ENCODE data around the gene KRT86.
A peak's percentile ranks its signal among the peaks of the same experiment; 100 is the strongest.

The KRT86 gene

DNA sequence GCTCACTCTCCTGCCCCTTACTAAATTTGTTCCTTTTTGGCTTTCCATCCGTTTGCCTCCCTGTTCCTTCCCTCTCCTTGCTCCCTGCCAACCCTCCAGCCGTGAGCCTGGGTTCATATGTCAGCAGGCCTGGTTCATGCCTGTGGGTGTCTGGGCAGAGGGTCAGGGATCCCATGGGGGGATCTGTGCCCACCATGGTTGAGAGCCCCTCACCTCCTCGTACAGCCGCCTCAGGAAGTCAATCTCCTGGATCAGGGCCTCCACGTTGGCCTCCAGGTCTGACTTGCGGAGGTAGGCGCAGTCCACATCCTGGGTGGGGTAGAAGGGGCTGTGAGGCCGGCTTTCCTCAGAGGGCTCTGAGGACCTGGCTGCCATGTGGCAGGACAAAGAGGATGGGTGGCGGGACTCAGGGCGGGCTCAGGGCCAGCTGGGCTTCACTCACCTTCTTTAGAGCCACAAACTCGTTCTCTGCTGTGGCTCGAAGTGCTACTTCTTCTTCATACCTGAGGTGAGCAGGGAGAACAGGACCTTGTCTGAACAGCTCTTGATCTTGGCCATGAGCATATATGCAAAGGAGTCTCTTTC is 43.1 kb downstream of the KRT86 start:
- DNase-seq: no peak

DNA sequence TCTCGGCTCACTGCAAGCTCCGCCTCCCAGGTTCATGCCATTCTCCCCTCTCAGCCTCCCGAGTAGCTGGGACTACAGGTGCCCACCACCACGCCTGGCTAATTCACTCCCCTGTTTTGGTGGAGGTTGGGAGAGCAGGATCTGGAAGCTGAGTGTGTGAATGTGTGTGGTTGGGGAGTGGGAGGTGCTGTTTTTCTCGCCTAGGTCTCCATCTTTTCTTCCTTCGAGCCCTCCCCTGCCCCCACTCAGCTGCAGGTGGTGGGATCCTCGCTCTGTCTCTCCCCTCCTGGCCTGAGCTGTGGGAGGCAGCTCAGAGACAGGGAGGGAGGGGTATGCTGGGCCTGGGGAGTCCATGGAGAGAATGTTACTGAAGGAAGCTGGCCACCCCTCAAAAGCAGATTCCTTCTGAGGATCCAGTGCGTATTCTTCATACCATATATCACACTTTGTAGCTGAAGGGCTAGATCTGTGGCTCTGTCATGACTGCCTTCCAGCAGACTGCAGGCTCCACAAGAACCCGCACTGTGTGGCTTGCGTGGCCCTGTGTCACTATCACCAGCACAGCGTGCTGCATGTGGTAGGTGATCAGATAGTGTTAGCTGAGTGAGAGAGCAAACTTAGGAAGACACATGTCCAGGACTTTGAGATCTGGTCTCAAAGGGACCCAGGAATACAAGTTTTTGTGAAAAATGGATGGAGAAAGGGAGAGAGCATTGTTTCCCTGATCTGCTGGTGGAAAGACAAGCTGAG is 44.0 kb downstream of the KRT86 start:
- no peak for DNase-seq

DNA sequence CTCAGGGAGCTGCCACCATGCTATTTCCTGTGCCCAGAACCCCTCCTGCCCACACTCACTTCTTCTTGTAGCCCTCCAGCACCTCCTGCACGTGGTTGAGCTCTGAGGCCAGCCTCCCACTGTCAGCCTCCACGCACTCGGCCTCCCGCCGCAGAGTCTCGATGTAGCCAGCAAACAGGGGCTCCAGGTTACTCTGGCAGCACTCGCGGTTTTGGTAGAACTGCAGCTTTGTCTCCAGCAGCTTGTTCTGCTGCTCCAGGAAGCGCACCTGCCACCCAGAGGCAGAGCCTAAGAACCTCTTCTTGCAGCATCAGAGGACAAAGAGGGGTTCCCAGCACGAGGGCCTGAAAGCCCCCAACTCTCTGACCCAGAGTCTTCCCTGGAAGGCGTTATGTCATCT is 44.7 kb downstream of the KRT86 start:
- DNase-seq: no peak

DNA sequence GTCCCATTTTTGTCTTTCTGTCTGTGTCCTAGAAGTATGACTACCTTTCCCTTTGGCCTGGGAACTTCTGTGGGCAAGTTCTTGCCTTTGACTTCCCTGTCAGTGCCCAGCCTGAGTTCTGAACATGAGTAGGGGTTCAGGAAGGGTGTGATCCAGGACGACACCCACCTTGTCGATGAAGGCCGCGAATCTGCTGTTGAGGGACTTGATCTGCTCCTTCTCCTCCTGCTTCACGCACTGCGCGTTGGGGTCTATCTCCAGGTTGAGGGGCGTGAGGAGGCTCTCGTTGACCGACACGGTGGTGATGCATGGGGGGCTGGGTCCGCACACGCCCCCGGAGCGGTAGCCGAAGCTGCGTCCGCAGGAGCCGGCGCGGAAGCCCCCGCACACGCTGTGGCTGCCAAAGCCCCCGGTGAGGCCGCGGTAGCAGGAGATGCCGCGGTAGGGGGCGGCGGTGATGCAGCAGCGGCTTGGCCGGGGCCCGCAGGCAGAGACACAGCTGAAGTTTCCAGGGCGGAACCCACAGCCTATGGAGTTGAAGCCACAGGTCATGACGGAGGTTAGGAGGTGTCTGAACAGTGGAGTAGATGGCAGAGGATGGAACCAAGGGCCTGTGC is 46.4 kb downstream of the KRT86 start, which contains the start of gene KRT83:
Gene KRT83 (minus strand): TSS at position 615 of the 617 bp plus-strand sequence. CDS start 63 bp downstream, at position 552.
- DNase-seq: no peak

DNA sequence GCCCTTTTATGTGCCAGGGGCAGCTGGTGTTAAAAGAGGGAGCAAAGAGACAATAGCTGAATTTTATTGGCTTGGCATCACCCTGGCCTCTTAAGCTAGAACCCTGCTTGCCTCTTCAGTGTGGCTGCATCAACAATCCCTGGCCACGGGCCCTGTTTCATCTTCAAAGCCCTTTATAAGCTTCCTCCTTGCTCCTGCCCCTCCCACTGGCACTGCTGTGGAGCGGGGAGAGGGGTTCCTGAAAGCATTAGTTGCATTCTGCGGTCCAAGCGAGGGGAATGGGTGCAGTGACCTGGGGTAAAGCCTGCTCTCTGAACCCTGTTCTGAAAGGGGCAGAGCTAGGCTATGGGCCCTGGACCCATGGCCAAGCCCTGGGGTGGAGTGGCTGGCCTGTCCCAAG is 47.0 kb downstream of the KRT86 start:
- DNase-seq: no peak

DNA sequence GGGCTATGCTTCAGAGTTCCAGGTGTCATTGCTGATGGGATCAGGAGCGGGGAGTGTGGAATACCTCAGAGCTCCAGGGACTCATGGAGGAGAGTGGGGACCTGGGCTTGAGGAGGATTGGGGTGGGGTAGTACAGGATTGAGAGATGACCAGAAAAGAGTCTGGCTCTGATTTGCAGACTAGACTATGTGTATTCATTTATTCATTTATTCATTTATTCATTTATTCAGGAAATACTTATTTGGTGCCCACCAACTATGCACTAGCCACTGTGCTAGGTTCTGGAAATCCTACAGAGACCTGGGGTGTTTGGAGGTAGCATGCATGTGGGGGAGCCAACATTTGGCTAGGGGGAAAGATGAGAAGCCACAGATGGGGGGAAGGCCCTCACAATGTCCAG is 47.6 kb downstream of the KRT86 start:
- no peak for DNase-seq

DNA sequence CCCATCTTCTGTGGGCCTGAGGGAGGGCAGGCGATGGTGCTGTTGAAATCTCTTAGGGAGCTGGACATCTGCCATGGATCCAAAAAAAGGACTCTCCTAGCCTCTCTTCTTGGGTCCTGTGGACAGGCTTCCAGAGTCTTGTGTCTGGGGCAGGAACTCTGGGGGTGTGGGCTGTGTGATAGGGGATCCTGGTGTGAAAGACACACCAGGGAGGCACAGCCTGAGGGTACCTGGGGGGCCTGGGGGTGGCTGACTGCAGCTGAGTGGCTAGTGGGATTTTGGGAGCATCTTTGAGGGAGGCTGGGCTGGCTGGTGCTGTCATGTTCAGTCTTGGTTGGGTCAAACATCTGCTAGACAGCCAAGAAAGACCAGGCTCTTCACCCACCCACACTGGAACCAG is 48.6 kb downstream of the KRT86 start:
- no peak for DNase-seq

DNA sequence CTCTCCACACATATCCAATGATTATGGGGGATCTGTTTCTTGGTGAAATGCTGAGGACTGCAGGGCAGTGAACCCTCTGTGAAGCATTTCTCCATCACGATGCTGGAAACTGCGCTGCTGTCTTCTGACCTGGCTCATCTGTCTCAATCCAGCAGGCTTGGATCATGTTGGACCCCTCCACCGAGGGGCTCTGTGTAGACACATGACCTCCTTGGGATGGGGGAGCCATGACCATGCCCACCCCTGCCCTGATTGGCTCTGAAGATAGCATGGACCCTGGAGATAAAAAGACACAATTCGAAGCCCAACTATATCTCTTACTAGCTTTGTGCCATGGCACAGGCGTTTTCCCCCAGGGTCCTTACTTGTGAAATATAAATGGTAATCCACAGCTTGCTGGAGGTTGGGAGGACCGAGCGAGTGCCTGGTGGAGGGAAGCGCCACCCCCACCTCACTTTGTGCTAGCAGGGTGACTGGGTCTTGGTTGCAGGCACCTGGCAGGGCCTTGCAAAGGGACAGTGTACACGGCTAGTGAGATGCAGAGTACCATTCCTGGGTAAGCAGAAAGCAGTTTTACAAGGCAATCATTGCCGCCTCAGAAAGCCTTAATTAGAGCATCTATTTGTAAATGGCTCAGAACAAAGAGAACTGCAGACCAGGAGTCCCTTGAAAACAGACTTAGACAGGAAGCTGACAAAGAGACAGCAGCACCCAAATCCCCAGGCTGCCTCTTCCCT is 49.1 kb downstream of the KRT86 start:
- DNase-seq: no peak

DNA sequence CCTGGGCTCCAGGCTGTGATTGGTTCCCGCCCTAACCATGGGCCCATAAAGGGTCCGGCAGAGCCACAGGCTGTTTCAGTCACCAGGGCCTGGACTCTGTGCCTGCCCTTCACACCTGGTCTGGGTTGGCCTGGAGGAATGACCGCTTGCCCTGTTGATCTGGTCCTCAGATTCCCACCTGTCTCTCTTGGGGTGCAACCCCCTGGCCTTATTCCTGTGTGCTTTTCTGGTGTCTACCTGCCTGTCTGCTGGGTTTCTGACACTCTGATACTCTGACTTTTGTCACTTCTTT is 49.7 kb downstream of the KRT86 start:
- no peak for DNase-seq

DNA sequence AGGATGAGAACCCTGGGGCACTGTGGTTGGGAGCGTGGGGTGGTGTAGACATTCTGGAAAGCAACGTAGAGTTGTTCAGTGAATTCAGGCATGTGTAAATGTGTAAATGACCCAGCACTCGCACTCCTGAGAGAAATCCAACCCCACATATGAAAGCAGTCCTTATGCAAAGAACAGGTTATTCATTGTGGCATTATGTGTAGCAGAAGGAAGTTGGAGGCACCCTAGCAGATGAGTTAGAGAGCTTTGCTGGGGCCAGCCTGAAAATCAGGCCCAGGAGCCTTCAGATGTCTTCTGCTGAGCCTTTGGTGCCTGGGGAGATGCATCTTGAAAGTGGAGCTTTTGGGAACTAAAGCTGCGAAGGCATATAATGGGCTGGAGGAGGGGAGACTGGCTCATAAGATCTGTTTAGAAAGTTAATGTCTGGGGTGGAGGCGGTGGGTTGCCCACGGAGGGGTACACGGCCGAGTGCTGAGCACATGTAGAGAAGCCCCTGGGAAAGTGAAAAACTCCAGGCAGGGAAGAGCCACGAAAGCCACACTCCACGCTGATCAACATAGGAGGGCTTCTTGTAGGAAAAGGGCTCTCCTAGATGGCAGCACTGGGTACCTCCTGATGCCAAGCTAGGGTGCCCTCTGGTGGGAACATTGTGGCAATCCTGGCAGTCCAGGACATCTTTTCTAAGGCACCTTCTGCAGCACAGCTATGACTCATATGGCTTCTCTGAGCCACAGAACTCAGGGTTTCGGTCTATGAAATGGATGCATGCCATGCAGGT is 52.8 kb downstream of the KRT86 start:
- peak; percentile 83 for DNase-seq

DNA sequence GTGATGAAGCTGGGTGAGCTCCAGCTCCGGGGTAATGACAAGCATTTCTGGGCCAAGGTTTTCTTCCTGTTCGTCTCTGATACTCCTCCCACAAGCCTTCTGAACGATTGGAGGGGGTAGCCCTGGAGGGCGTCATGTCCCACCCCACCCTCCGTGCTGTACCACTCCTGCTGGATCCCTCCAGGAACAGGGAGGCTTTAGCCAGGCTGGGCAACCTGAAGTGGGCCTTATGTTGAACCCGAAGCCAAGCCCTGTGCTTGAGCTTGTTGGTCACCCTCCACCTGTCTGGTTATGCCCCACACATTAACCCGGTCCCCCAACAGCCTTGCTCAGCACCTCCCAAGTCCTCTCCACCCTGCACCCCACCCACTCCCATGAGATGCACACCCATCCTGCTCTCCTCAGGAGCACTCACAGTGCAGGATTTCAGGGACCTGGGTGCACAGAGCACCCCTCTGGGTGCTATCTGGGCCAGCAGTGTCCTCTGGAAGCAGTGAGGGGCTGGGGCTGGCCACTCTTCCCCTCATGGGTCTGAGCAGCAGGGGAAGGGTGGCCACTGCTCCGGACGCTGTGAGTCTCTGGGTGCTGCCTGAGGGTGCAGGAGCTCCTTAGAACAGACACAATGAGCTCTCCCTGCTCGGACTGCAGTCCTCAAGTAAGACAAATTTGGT is 53.5 kb downstream of the KRT86 start:
- no peak for DNase-seq

DNA sequence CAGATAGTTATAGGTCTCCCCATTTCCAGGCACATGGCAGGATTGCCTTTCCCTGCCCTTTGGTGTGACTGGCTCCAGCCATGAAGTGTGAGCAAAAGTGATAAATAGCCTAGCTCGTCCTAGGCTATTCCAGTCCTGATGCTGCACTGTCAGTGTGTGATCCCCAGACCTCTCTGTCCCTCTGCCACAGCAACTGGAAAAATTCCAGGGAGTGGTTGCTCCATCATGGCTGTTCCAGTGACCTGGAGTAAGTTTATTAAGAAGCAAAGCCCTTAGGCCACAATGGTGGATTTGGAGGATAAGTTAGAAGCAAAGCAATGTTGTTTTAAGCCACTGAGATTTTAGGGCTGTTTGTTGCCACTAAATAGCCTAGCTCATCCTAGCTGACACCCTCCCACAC is 56.6 kb downstream of the KRT86 start:
- DNase-seq: no peak

DNA sequence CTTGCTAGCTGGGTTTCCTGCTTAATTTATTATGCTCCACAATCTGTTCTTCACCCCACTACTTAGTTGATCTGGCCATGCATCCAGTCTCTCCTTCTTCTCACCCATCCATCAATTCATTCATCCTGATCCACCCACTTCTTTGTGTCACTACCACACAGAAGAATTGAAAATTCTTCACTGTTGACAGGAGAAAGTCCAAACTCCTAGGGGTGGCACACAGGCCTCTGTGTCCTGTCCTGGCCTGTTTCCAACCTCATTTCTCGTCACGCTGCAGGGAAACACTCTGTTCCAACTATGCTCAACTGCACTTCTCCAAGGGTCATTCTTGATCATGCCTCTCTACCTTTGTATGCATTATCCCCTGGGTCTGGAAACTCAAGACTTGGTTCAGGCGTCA is 57.4 kb downstream of the KRT86 start:
- no peak for DNase-seq

DNA sequence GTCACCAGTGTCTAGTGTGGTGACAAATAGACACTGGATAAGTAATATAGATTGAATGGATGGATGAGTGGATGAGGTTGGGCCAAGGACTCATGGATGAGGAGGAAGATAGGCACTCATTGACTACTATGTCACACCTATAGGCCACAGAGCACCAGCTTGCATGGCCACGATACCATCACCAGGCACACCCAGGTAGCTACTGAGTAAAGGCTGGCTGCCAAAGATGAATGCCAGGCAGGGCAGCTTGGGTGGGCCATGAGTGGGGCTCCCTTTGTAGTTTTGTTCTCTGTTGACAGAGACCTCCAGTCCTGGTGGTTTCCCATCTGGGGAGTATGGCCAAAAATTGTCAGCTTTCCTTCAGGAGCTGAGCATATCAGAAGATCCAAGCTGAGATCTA is 57.9 kb downstream of the KRT86 start:
- no peak for DNase-seq

DNA sequence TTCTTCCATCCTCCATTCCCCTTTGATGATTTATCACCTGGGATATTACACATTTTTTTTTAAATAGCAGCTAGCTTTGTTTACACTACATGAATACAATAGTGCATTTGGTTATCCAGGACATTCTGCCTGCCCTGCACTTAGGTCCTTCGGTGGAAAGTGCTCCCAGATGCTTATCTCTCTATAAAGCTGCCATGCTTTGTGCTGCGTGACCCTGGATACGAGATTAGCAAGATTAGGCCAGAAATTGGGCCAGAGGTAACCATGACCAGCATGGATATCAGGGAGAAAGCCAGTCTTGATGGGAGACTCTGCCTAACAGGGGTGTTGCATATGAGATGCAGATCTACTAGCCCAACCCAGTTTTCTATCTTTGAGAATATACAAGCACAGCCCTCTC is 58.9 kb downstream of the KRT86 start:
- no peak for DNase-seq

DNA sequence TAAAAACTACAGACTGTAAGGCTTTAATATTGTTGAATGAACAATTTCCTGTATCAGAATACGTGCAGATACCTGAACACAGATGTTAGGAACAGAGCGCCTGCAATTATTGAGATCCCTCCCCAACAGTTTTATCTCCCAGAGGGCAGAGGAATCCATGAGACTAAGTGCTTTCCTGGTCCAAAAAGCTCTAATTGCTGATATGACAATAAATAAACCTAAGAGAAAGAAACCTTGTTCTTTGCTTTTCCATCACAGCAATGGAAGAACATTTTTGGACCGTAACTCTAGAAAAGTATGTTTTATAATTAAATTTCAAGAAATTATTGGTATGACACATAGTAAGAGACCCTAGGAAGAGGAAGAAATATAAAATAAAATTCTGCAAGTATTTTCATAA is 59.7 kb downstream of the KRT86 start:
- no peak for DNase-seq

DNA sequence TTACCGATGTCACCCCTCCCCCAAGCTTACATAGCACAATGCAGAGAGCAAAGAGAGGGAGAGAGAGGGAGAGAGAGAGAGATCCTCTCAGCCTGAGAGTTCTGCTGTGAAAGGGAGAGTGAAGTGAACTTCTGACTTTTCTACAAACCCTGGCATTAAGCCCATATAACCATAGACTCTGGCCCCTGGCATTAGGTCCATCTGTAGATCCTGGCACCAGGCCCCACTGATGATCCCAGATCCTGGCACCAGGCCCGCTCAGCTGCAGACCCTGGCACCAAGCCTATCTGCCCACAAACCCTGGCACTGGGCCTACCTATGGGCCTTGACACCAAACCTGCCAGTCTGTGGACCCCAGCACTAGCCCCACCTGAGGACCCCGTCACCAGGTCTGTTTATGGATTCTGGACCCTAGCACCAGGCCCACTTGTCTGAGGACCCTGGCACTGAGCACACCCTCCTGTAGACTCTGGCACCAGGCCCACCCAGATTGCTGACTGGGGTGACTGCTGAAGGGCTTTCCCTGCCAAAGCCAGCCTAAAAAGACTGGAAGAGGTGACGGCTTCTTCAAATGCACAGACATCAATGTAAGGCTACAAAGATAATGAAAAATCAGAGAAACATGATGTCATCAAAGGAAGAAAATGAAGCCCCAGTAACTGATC is 61.3 kb downstream of the KRT86 start:
- no peak for DNase-seq

DNA sequence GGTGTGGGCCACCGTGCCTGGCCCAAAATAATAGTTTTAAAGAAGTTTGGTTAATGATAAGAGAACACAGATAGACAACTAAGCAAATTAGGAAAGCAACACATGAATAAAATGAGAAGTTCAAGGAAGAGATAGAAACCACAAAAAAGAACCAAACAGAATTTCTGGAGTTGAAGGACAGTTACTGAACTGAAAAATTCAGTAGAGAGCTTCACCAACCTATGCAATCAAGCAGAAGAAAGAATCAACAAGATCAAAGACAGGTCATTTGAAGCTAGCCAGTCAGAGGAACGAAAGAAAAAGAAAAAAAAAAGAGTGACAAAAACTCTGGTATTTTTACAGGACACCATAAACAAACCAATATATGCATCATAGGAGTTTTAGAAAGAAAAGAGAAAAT is 62.2 kb downstream of the KRT86 start:
- DNase-seq: no peak

DNA sequence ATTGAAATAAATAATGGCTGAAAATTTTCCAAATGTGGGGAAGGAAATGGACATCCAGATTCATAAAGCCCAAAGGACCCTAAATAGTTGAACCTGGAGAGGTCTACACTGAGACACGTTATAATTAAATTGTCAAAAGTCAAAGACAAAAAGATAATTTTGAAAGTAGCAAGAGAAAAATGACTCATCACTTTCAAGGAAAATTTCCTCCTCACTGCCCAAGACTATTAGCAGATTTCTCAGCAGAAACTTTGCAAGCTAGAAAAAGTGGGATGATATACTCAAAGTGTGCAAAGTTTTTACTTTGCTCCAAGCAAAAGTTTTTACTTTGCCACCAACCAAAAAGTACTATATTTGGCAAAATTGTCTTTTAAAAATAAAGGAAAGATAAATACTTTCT is 62.6 kb downstream of the KRT86 start:
- DNase-seq: no peak

DNA sequence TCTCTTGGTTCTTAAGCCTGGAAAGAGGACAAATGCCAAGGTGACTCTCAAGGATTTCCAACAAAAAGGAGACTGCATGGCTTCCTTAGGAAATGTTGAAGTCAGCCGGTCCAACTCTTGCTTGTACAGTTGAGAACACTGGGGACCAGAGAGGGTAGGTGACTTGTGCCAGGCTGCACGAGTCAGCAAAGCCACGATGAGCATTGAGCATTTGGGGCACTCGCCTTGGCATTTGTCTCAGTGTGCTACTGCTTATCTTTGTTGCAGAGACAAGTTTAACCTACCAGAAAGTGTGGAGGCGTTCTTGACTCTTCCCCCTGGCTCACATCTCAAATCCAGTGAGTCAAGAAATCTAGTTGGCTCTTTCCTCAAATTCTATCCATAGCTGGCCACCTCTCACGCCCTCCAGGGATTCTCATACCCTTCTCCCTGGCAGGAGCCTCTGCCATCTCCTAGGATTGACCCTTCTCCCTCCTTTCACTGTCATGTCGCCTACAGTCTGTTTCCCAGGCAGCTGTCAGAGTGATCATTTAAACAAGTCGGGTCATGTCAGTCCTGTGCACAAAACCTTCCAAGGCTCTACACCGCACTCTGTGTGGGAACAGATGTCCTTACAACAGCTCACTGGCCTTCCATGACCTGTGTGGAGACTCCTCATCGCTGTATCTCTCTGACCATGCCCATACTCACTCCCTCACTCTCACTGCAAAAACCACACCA is 64.0 kb downstream of the KRT86 start:
- no peak for DNase-seq

DNA sequence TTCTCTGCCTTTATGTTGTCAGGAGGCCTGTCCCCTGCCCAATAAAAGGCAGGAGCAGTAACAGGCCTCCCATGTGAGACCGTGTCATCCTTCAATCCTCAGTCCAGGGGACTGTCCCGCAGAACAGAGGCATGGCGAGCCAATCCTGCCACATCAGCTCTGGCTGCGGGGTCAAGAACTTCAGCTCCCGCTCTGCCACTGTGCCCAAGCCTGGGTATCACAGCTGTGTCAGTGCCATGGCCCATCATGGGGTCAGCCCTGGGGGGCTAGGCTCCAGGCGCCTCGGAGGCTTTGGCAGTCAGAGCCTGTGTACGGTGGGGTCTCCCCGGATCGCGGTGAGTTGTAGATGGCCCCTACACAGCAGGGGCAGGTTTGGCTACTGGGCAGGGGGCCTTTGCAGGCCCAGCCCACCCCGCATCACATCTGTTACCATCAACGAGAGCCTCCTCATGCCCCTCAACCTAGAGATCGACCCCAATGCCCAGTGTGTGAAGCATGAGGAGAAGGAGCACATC is 66.7 kb downstream of the KRT86 start:
- no peak for DNase-seq

All from activated CD4-positive, alpha-beta T cell treated with anti-CD3 and anti-CD28 coated beads for 48 hours (primary cell).